Endometrium (tissue), 2 donors: ENCODE results near the gene NAXE.
"Not testable (repeated sequence)": the region's sequence is repeated elsewhere in the genome, so short reads cannot be mapped to it uniquely, and the experiment has no call there.

Experiments
- FAIRE-seq: peaks from 2 replicates; lab custom pipeline; 2012; peaks lifted over from hg19 to GRCh38; lab: Jason Lieb, UNC
- donor health status: control.
- donor health status: control.

The NAXE gene

DNA sequence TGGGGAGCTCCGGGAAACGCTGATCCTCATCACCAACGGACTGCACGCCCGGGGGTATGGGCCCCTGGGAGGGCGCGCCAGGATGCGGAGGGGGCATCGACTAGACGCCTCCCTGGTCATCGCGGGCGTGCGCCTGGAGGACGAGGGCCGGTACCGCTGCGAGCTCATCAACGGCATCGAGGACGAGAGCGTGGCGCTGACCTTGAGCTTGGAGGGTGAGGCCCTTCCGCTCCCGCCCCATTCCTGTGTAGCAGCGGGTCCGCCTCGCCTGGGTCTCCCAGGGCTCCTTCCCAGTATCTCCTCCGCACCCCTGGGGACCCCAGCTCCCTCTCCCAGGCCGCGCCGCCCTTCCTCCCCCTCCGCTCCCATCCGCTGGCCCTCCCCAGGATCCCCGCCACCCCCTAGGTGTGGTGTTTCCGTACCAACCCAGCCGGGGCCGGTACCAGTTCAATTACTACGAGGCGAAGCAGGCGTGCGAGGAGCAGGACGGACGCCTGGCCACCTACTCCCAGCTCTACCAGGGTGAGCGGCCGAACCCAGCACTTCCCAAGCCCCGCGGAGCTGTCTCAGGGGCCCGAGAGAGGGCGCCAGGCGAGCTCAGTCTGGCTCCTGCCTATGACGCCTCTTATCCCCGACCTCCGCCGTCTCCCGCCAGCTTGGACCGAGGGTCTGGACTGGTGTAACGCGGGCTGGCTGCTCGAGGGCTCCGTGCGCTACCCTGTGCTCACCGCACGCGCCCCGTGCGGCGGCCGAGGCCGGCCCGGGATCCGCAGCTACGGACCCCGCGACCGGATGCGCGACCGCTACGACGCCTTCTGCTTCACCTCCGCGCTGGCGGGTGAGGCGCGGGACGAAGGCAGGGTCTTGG, 32.6 kb downstream of the NAXE start:
- no peak for FAIRE-seq

DNA sequence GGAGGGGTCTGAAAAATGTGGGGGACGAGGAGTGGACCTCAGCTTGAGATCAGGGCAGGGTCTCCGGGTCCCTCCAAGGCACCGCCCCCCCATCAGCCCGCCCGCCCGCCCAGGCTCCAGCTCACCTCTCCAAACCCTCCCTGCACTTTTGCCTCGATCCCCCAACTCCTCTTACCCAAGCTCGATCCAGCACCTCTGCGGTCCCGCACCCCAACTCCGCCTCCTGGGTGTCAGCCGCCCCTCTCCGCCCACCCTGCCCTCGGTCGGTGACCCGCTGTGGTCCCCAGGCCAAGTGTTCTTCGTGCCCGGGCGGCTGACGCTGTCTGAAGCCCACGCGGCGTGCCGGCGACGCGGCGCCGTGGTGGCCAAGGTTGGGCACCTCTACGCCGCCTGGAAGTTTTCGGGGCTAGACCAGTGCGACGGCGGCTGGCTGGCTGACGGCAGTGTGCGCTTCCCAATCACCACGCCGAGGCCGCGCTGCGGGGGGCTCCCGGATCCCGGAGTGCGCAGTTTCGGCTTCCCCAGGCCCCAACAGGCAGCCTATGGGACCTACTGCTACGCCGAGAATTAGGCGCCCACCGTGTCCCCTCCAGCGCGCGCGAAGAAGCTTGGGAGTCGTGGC, 33.3 kb downstream of the NAXE start:
- no peak for FAIRE-seq

DNA sequence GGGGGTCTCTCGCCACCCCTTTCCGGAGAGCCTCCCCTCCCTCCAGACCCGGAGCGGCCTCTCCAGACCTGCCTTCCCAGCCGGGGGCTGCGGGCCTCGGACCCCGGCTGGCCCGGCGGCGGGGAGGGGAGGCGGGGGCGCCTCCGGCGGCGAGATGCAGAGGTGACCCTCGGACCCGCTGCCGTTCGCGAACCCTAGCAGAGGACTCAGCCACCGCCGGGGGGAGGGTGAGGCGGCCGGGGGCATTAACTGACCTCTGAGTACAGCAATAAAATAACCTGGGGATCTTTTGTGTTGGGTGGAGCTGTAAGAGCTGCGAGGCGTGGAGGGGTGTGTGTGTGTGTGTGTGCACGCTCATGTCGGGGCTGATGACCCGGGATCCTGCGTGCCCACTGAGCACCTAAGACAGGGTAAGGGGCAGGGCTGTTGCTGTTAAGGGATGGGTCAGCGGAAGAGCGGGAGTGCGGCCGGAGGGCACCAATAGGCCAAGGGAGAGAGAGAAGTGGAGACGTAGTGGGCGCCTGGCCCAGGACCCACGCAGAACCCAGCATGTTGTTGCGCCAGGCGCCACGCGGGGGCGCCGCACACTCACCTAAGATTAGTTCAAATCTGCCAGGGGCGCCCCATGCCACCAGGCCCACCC, 34.0 kb downstream of the NAXE start:
- no peak for FAIRE-seq

DNA sequence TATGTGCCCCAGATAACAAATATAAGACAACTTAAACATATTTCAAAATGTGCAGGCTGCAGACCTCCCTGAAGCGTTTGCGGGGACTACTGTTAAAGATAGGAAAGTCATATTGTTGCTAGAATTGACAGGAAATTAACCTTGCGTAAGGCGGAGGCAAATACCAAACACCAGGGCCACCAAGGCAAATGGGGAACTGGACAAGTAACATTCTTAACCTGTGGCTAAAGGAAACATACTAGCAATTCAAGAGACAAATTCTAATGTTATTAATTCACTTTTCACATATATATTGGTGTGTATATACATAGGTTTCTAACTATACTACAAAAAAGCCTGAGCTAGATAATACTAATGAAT, 34.5 kb downstream of the NAXE start:
- no peak for FAIRE-seq

DNA sequence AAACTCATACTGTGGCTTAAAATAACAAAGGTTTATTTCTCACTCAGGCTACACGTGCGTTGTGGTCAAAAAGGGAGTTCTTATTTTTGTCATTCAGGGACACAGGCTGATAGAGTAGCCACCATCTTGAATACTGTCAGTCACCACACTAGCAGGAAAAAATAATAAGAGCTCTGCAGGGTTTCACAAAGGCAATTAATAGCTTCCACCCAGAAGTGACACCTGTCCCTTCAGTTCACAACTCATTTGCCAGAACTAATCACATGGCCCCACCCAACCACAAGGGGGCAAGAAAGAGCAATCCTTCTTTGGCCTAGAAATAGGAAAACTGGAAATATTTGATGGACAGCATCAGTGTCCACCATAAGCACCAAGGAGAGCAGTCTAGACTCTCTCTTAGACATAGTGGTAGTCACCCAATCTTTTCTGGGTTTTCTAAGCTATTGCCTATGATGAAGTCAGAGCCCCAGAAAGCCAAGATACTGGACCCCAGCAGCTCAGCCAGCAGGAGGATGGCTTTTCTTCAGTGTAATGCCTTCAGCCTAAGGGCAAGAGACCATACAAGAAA, 35.8 kb downstream of the NAXE start:
- FAIRE-seq = no peak

DNA sequence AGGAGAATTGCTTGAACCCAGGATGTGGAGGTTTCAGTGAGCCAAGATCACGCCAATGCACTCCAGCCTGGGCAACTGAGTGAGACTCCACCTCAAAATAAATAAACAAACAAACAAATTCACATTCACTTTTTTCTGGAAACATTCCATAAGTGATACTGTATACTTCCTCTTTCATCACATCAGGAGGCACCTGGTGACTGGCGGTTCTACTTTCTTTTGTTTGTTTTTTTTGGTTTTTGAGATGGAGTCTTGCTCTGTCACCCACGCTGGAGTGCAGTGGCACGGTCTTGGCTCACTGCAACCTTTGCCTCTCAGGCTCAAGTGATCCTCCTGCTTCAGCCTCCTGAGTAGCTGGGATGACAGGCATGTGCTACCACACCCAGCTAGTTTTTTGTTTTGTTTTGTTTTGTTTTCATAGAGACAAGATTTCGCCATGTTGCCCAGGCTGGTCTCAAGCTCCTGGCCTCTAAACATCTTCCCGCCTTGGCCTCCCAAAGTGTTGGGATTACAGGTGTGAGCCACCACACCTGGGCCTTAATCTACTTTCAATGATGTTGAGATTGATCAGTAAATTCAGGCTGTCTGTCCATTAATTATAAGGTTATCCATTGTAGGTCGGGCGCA, 38.4 kb downstream of the NAXE start:
- FAIRE-seq = no peak

DNA sequence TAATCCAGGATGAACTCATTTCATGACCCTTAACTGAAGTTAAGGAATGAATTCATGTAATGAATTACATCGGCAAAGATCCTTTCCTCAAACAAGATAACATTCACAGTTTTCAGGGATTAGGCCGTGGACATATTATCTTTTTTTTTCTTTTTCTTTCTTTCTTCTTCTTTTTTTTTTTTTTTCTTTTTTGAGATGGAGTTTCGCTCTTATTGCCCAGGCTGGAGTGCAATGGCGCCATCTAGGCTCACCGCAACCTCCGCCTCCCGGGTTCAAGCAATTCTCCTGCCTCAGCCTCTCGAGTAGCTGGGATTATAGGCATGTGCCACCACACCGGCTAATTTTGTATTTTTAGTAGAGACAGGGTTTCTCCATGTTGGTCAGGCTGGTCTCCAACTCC, 39.6 kb downstream of the NAXE start:
- FAIRE-seq = not testable (repeated sequence)

DNA sequence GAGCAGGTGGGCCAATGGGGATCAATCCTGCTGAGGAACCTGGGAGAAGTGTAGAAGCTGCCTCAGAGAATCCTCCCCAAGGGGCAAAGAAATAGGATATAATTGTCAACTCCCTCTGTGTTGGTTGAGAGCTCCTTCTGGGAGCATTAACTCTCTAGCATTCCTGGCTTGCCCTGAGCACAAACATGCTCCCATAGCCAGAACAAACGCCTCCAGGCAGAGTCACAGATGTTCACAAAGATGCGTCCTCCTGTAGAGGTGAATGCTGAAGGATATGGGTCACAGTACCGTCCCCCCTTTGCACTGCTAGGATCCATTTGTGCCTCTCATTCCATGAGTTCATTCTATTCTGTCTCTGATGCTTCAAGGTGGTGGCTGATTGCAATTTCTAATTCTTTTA, 40.8 kb downstream of the NAXE start:
- no peak for FAIRE-seq

DNA sequence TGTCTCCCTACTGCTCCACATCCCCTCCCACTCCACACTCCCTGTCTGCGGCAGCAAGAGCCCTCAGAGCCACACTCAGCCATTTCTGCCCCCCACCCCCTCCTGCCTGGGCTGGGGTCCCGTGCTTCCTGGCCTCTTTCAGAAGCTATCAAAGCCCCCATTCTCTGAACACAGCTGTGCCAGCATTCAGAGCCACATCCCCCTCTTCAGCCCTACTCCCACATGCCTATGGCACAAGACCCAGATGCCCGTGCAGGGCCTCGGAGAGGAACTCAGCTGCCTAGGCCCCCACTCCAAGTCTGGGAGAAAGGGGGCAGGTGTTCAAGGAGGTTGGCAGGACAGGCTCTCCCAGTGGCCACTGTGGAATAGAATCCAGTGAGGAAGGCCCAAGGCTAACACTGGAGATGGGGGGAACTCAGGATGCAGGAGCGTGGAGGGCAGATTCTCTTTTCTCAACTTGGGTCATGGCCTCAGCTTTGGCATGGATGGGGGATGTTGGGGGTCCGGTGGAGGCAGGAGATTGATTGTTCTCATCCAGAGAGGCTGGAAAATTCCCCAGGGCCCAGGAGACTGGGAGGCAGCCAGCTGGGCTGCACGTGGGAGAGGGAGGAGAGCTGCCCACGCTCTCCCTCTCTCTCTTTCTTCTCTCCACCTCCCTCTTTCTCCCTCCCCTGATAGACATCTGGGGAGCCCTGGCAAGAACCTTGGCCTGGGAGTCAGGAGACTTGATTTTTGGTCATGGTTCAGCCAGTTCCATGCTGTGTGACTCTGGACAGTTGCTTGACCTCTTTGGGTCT, 46.8 kb downstream of the NAXE start:
- FAIRE-seq = no peak

DNA sequence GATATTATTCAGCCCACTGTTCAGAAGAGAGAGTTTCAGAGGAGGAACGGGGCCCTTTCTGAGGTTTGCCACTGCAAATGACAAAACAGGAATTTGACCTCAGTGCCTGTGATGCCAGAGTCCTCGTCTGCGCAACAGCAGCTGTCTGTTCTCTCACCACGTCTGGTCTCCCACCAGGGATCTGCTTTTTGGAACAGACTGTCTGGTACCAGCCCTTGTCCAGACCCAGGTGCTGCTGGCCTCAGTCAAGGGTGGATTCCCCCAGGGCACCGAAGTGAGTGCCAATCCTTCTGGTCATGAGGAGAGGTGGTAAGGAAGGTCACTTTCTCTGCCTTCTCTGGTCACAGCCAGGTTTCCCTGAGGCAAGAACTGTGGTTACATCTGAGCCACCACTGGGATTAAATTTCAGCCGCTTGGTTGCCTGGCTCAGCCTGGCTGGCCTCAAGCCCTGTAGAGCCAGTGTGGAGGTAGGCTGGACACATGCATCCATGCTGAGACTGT, 48.1 kb downstream of the NAXE start:
- FAIRE-seq = no peak

DNA sequence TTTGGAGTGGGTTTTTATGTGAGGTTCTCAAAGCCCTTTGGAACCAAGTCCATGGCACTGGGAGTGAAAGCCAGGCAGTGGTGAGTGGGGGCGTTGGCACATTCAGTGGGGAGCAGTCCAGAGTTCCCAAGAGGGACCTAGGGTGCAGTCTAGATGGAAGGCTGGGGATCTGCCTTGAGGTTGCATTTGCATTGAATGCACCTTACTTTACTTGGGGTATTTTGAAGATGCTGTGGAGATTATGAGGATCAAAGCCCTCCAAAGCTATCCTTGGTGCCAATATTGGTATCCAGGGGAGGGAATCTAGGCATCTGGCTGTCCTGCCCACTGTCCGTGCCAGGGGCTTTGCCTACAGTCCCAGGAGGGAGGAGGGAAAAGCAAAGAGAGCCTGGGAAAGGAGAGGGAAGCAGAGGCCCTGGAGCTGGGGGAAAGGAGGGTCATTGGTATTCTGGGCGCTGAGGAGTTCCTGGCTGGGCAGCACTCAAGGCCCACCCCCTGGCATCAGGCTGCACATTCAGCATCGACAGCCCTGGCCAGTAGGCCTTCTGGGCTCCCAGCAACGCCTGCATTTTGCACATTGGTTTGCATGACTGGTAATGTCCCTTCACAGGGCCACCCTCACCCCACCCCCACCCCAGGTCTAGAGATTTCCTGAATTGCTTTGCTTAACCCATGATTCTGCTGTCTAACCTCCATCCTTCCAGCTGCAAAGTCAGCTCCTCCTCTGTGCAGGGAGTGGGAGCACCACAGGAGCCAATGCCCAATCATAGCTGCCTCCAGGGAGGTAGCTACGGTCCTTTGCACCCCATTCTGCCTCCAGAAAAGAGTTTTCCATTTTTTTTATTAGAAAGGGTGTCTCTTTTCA, 49.5 kb downstream of the NAXE start:
- no peak for FAIRE-seq

DNA sequence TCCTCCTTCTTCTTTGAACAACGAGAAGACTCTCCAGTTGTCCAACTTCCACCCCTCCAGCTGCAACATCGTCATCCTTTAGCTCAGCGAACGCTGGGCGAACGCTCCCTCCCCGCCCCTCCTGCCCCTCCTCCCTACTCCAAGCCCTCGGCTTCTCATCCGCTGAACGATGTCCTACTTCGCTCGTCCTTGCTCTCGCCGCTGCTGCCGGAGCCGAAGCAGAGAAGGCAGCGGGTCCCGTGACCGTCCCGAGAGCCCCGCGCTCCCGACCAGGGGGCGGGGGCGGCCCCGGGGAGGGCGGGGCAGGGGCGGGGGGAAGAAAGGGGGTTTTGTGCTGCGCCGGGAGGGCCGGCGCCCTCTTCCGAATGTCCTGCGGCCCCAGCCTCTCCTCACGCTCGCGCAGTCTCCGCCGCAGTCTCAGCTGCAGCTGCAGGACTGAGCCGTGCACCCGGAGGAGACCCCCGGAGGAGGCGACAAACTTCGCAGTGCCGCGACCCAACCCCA, 50.2 kb downstream of the NAXE start, which contains the start of gene BCAN:
TSS of gene BCAN (plus strand) at position 357 of the 504 bp plus-strand sequence. CDS start 3,938 bp downstream, outside the sequence.
- no peak for FAIRE-seq

DNA sequence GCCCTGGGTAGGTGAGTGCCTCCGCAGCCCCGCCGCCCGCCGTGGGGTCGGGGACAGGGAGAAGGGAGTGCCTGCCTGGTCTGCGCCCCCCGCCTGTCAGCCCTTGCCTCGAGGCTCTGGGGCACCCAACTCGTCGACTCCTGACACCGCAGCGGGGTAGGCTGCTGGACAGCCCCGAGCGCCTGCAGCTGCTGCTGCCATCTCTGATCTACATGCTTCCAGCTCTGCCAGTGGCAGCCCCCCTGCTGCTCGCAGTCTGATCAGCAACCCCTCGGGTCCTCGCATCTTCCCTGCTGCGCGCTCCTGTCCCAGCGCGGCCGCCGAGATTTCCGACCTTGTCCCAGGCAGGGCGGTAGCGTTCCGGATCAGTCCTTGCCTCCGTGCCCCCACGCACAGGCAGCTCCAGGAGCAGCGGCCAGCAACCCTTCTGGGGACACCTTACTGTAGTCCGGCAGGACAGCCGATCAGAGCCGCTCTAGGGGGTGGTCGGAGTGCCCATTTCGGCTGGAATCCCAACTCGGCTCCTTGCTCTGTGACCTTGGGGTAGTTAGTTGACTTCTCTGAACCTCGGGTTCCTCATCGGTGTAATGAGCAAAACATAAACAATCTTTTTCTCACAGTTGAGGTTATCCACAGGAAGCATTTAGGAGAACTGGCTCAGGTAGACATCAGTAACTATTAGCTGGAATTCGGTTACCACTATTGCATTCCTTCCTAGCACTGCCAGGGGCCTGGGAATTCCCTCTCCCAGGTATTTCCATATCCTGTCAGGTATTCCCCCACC, 50.9 kb downstream of the NAXE start:
- FAIRE-seq = no peak

DNA sequence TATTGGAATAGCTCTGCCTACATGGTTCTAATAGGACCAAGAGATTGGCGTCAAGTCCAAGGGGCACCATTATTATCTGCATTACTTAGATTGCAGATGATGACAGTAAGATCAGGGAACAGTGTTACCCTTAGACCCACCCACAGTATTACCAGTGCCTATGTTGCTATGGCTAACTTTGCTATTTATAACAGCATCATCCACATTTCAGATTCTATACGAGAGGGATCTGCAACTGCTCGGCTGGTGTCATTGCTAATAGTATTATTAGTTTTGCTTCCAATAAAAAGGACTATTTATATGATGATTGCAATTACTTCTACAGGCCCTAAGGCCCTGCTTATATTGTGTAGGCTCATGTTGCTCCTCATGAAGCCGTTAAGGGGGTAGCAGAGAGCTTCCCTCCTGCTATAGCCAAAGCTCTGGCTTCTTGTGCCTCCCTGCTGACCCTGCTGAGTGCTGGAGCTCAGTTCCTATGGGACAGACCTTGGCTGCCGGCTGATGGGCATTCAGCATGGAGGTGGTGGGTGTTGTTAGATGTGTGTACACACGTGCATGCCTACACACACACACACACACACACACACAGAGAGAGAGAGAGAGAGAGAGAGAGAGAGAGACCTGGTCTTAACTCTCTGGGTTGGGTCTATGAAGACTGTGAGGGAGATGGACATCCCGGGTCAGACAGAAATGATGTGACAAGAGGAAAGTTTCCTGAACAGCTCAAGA, 51.6 kb downstream of the NAXE start:
- no peak for FAIRE-seq

DNA sequence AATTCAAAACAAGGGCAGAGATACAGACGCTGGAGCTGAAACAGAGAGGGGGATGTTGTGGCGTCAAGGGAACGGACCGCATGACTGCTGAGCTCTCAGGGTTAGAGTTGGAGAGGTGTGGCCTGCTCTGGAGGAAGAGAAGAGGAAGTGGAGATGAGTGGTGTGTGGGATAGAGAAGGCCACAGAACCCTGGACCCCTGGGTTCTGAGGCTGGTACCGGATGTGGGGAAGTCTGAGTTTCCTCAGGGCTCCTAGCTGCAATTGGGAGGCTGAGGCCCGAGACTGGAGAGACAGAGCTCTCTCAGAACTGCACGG, 52.2 kb downstream of the NAXE start:
- FAIRE-seq = no peak
